ENCODE data around the gene MARCHF2.
"Not testable (repeated sequence)": the region's sequence is repeated elsewhere in the genome, so short reads cannot be mapped to it uniquely, and the experiment has no call there.

DNA sequence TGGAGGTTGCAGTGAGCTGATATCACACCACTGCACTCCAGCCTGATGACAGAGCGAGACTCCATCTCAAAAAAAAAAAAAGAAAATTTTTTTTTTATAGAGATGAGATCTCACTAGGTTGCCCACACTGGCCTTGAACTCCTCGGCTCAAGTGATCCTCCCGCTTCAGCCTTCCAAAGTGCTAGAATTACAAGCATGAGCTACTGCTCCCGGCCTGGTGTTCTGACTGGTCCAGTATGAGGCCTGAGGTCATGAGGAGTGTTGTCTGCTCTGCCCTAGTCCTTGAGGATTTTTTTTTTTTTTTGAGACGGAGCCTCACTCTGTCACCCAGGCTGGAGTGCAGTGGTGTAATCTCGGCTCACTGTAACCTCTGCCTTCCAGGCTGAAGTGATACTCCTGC is 12.2 kb downstream of the MARCHF2 start:
- not testable (repeated sequence) for TF ChIP-seq EZH2 (IDR thresholded peaks at IDR 0.05; ENCODE audit: borderline replicate concordance, low read length); CTCF (IDR thresholded peaks at IDR 0.05; ENCODE audit: low read length)
